Progenitor cell of endocrine pancreas (in vitro differentiated cells): ENCODE results near the gene TMC6. TPM values are rescaled to one million over a fixed set of nuclear protein-coding genes. Genes with fewer than 3 reads are reported as not detected.

Experiments
- DNase-seq: peaks from one replicate; pipeline ENCODE4 v3.0.0; 2021; ENCODE audit warnings: low spot score; ENCODE audit not compliant: unreplicated experiment
- H3K27ac Mint-ChIP-seq: 2 replicates; pipeline ENCODE4 v1.8.0; 2021; ENCODE audit warnings: mild to moderate bottlenecking, moderate library complexity, mixed read lengths
- H3K27me3 Mint-ChIP-seq: 2 replicates; pipeline ENCODE4 v1.8.0; 2021; ENCODE audit warnings: mixed read lengths
- H3K36me3 Mint-ChIP-seq: 2 replicates; pipeline ENCODE4 v1.8.0; 2022; ENCODE audit warnings: mixed read lengths; ENCODE audit not compliant: insufficient read depth
- H3K4me1 Mint-ChIP-seq: 2 replicates; pipeline ENCODE4 v1.8.0; 2021; ENCODE audit warnings: low read depth, mixed read lengths
- H3K4me3 Mint-ChIP-seq: 2 replicates; pipeline ENCODE4 v1.8.0; 2021; ENCODE audit warnings: low read depth, mild to moderate bottlenecking, moderate library complexity, mixed read lengths
- H3K9me3 Mint-ChIP-seq: 2 replicates; pipeline ENCODE4 v1.8.0; 2021; ENCODE audit warnings: low read depth, mixed read lengths
- total RNA-seq: library from RNA; stranded (reverse); gene quantifications from 2 replicates; pipeline ENCODE4 v1.2.1, GENCODE V29; 2021
- TF ChIP-seq, protein P1 (sequence below): fragments of 200-600 bp; sonication (generic); IDR thresholded peaks from one replicate; pipeline ENCODE4 v1.5.0; 2021; ENCODE audit warnings: antibody characterized with exemption, mild to moderate bottlenecking; ENCODE audit not compliant: unreplicated experiment

TMC6 gene
- total RNA-seq, 1 donor from 2014 or later, result 134 TPM

DNA sequence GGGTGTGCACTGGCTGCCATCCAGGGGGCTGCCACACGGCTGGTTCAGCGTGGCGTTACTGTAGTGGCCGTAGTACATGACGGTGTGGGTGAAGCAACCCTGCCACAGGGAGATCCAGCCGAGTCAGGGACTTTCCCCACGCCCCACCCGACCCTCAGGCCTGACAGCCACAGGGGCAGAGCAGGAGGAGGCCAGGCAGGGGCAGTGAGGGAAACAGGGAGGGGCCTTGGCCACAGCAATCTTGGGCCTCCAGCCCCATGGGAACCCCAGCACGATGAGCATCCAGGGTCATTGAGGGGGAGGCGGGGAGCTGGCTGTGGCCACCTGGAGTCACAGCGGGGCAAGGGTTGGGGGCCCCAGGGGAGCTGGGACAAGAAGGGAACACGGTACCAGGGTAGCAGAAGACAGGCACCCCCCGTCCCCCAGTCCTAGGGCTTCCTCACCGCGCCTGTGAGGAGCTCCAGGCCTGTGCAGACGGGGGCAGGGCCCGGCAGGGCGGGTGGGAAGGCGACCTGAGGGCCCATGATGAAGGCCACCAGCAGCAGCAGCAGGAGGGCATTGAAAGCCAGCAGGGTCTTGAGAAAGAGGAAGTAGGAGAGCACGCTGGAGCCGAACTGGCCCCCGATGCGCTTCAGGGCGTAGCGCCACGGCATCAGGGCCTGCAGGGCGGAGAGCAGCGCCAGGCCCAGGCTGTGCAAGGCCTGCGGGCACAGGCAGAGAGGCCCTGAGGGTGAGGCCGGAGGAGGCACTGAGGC is 4.3 kb downstream of the TMC6 start:
- Mint-ChIP-seq H3K9me3 (no peaks in the 10 kb centered on the region), H3K27me3 (no peaks in the 10 kb centered on the region), H3K4me1 (peaks cover 6% of the 10 kb centered on the region), H3K27ac (no peak overlapping the region), H3K36me3 (peaks cover 7% of the 10 kb centered on the region), H3K4me3 (no peak overlapping the region)
- DNase-seq, result no peak
- TF ChIP-seq, protein P1, sequence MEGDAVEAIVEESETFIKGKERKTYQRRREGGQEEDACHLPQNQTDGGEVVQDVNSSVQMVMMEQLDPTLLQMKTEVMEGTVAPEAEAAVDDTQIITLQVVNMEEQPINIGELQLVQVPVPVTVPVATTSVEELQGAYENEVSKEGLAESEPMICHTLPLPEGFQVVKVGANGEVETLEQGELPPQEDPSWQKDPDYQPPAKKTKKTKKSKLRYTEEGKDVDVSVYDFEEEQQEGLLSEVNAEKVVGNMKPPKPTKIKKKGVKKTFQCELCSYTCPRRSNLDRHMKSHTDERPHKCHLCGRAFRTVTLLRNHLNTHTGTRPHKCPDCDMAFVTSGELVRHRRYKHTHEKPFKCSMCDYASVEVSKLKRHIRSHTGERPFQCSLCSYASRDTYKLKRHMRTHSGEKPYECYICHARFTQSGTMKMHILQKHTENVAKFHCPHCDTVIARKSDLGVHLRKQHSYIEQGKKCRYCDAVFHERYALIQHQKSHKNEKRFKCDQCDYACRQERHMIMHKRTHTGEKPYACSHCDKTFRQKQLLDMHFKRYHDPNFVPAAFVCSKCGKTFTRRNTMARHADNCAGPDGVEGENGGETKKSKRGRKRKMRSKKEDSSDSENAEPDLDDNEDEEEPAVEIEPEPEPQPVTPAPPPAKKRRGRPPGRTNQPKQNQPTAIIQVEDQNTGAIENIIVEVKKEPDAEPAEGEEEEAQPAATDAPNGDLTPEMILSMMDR, result no peak

DNA sequence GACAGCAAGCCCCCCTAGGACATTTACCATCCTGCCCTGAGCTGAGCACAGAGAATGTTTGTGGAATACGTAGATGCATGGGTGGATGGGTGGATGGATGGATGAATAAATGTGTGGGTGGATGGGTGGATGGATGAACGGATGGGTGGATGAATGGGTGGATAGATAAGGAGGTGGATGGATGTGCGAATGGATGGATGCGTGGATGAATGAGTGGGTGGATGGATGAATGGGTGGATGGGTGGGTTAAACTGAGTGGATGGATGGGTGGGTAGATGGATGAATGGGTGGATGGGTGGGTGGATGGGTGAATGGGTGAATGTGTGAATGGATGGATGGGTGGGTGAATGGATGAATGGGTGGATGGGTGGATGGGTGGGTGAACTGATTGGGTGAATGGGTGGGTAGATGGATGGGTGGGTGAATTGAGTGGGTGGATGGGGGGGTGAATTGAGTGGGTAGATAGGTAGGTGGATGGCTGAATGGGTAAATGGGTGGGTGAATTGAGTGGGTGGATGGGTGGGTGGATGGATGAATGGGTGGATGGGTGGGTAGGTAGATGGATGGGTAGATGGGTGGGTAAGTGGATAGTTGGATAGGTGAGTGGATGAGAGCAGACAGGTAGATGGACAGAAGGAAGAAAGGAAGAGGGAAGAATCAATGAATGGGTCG is 5.2 kb downstream of the TMC6 start:
- no peak overlapping the region for H3K4me3 Mint-ChIP-seq
- H3K27me3 Mint-ChIP-seq, result no peaks in the 10 kb centered on the region
- no peak for DNase-seq
- peaks cover 7% of the 10 kb centered on the region for H3K36me3 Mint-ChIP-seq
- H3K27ac Mint-ChIP-seq, result peak overlapping the region; percentile 89
- peaks cover 4% of the 10 kb centered on the region for H3K4me1 Mint-ChIP-seq
- TF ChIP-seq, protein P1, result no peak
- H3K9me3 Mint-ChIP-seq, result no peaks in the 10 kb centered on the region

DNA sequence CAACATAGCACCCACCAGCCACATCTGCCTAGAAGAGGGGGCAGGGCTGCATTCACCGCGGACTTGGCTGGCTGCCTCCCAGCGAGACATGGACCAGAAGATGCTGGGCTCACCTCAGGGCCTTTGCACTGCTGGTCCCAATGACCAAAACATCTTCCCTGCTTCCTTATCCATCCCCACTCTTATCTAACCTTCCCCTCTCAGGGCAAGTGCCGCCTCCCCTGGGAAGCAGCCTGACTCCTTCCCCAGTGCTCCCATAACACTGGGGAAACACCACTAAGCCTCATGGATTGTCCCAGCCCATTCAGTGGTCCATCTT is 5.7 kb downstream of the TMC6 start:
- no peaks in the 10 kb centered on the region for H3K27me3 Mint-ChIP-seq
- H3K4me1 Mint-ChIP-seq, result peaks cover 6% of the 10 kb centered on the region
- no peak overlapping the region for H3K27ac Mint-ChIP-seq
- H3K36me3 Mint-ChIP-seq, result peaks cover 7% of the 10 kb centered on the region
- no peak for DNase-seq
- no peak overlapping the region for H3K4me3 Mint-ChIP-seq
- H3K9me3 Mint-ChIP-seq, result no peaks in the 10 kb centered on the region
- TF ChIP-seq, protein P1, result no peak

DNA sequence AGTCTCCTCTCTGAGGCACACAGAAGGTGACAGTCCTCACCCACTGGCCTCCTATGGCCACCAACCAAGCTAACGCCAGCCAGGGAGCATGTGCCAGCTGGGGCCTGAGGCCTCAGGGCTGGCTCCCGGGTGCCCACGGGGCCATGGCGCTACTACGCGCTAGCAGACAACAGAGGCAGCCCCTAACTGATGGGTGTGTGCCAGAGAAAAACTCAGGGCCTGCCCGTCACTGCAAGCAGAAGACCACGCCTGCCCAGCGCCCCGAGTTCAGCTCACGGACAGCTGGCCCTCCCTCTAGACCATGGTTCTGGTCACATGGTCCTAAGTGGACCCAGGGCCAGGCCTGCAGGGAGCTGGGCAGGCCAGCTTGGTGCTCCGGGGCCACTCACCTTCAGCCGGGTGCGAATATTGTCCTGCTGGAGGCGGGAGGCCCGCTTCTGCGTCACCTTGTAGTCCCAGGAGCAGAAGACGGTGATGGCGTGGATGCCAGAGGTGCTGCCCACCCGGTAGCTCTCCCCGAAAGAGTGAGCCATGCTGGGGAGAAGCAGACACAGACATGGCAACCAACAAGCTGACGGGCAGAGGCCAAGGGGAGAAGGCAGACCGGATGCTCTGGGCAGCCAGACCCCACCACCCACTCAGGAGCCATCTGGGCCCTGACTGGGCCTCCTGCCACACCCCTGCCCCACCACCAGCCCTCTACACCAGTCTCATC is 6.2 kb downstream of the TMC6 start:
- Mint-ChIP-seq H3K27ac (no peak overlapping the region), H3K4me1 (peaks cover 11% of the 10 kb centered on the region), H3K4me3 (no peak overlapping the region), H3K36me3 (peaks cover 7% of the 10 kb centered on the region), H3K9me3 (no peaks in the 10 kb centered on the region), H3K27me3 (no peaks in the 10 kb centered on the region)
- TF ChIP-seq, protein P1, result no peak
- DNase-seq, result no peak

DNA sequence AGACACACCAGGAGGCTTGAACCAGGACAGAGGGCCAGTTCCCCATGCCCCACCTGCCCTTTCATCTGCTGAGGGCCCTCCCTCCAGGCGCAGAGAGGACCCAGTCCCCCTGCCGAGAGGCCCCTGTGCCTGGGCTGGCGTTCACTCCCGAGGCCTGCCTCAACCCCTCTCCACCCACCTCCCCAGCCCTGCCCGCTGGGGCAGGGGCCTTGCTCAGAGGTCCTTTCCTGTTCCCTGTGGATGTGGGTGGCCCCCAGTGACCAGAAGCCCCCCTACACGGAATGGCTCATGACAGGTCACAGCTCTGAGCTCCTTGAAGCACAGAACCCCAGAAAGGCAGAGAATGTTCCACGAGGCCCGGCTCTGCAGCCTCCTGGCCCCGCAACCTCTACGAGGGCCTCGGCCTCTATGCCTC is 6.7 kb downstream of the TMC6 start:
- H3K4me1 Mint-ChIP-seq, result peaks cover 11% of the 10 kb centered on the region
- H3K4me3 Mint-ChIP-seq, result no peak overlapping the region
- no peak overlapping the region for H3K27ac Mint-ChIP-seq
- peaks cover 8% of the 10 kb centered on the region for H3K36me3 Mint-ChIP-seq
- TF ChIP-seq, protein P1, result no peak
- no peaks in the 10 kb centered on the region for H3K9me3 Mint-ChIP-seq
- DNase-seq, result no peak
- no peaks in the 10 kb centered on the region for H3K27me3 Mint-ChIP-seq
